ENCODE measurements around the gene SRPRB. TPM values are rescaled to one million over a fixed set of nuclear protein-coding genes. Genes with fewer than 3 reads are reported as not detected.

The SRPRB gene
- polyA plus RNA-seq, 2 donors, result 23.0 to 32.6 TPM

DNA sequence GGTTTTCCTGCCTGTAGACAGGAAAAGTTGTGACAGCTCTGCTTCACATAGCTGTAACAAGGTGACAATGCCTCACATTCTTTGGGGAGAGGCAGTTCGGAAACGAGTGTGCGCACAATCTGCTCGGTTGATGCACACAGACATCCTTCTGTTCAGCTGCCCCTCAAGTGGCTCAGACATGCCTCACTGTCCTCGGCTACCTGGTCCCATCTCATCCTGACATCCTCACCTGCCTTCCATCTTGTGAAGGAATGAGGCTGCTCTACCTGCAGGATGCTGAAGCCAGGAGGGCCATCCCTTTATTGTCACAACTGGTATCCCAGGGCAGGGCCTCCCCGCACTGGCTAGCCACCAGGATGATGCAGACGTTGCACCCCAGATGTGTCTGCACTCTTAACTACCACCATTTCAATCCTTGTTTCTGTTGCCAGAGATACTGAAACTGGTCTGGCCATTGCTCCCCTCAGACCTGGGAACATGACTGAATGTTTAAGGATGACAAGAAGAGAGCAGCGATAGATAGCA is 19.4 kb downstream of the SRPRB start:
- H3K27ac ChIP-seq (ENCODE audit: low read depth in 2 of 2, low read length in 1 of 2), result no peak overlapping the region
- no peak overlapping the region for H3K4me3 ChIP-seq (ENCODE audit: low read depth in 1 of 2, low read length in 2 of 2)
- H3K36me3 ChIP-seq (ENCODE audit: control insufficient read depth in 2 of 2, insufficient read depth in 2 of 2, low read length in 1 of 2), result peaks cover 4 to 21% of the 10 kb centered on the region in 2 donors
- no peaks in the 10 kb centered on the region for H3K9me3 ChIP-seq (ENCODE audit: control insufficient read depth in 2 of 2, insufficient read depth in 1 of 2, low read depth in 1 of 2, low read length in 1 of 2)
- H3K27me3 ChIP-seq (ENCODE audit: control insufficient read depth in 1 of 2, insufficient read depth in 2 of 2, low read length in 2 of 2), result no peaks in the 10 kb centered on the region
- peaks cover 0 to 8% of the 10 kb centered on the region in 2 donors for H3K4me1 ChIP-seq (ENCODE audit: control insufficient read depth in 2 of 2, insufficient read depth in 2 of 2, low read length in 1 of 2)
- 87 to 90% methylated on average over 8 of the region's 8 CpGs for WGBS, 2 donors

DNA sequence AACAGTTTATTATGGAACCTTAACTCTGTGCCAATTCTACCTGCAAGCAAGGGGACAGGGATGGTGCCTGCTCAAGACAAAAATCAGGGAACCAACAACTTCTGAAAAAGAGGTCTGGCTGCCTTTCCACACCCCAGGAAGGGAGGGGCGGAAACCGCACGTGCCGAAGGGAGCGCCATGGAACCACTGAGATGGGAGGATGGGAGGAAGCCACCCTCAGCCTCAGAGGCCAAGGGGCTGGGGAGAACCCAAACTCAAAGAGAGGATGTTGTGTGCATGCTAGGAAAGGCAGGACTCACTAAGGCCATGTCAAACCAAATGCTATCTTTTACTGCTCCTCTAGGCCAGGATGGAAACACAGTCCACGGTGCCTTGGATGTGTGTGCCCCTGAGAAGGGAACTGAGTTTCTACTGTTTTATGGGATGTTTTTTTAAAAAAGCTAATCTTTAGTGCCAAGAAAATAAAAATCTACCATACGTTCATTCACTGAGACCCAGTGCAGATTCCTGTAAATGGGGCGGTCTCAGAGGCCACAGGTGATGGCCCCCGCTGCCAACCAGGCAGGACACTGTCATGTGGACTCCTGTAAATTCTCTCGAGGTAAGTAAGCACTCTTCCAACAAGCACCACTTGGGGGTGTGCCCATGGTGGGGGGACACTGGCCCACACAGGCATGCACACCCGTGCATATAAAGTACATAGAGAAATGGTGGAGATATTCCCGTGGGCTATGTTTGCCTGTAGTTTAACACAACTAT is 20.5 kb downstream of the SRPRB start:
- H3K36me3 ChIP-seq (ENCODE audit: control insufficient read depth in 2 of 2, insufficient read depth in 2 of 2, low read length in 1 of 2), result peaks cover 0 to 17% of the 10 kb centered on the region in 2 donors
- H3K27ac ChIP-seq (ENCODE audit: low read depth in 2 of 2, low read length in 1 of 2), result no peak overlapping the region
- H3K27me3 ChIP-seq (ENCODE audit: control insufficient read depth in 1 of 2, insufficient read depth in 2 of 2, low read length in 2 of 2), result no peaks in the 10 kb centered on the region
- no peak overlapping the region for H3K4me3 ChIP-seq (ENCODE audit: low read depth in 1 of 2, low read length in 2 of 2)
- 86% methylated on average over 12 of the region's 12 CpGs for WGBS, 2 donors
- no peaks in the 10 kb centered on the region for H3K9me3 ChIP-seq (ENCODE audit: control insufficient read depth in 2 of 2, insufficient read depth in 1 of 2, low read depth in 1 of 2, low read length in 1 of 2)
- H3K4me1 ChIP-seq (ENCODE audit: control insufficient read depth in 2 of 2, insufficient read depth in 2 of 2, low read length in 1 of 2), result peaks cover 0 to 4% of the 10 kb centered on the region in 2 donors

DNA sequence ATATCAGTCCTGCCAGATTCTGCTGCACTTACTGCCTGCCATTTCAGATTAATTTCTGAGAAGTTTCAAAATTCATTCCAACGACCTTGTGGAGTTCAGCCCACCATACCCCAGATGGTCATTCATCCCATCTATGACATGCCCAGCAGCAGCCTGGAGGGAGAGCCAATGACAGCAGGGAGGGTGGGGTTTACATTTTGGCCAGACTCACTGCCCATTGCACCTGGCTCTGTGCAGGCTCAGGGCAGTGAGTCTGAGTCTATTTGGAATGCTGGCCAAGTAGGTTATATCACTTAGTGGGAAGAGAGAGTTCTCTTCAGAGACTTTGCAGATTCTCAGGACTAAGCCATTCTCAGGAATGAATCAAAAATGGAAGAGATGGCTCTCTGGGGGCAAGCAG is 21.5 kb downstream of the SRPRB start:
- H3K27me3 ChIP-seq (ENCODE audit: control insufficient read depth in 1 of 2, insufficient read depth in 2 of 2, low read length in 2 of 2), result no peaks in the 10 kb centered on the region
- H3K36me3 ChIP-seq (ENCODE audit: control insufficient read depth in 2 of 2, insufficient read depth in 2 of 2, low read length in 1 of 2), result peaks cover 0 to 14% of the 10 kb centered on the region in 2 donors
- H3K4me1 ChIP-seq (ENCODE audit: control insufficient read depth in 2 of 2, insufficient read depth in 2 of 2, low read length in 1 of 2), result no peaks in the 10 kb centered on the region
- no peaks in the 10 kb centered on the region for H3K9me3 ChIP-seq (ENCODE audit: control insufficient read depth in 2 of 2, insufficient read depth in 1 of 2, low read depth in 1 of 2, low read length in 1 of 2)
- WGBS, 2 donors, result 16 to 30% methylated on average over 1 of the region's 1 CpG
- no peak overlapping the region for H3K4me3 ChIP-seq (ENCODE audit: low read depth in 1 of 2, low read length in 2 of 2)
- H3K27ac ChIP-seq (ENCODE audit: low read depth in 2 of 2, low read length in 1 of 2), result no peak overlapping the region

DNA sequence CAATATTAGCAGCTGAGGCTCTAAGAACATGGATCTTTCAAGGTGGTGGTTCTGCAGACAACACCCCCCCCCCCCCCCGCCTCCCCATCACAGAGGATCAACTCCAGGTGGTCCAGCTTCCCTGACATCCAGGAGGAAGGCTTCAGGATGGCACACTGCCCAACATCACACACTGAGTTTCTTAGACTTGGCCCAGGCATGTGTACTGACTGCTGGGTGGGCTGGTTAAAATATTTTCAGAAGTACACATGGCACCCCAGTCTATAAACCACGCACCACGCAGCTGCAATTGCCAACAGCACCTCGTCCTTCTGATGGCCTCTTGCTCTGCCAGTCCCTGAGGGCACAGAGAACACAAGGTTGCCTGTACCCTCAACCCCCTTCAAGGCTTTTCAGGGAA is 22.1 kb downstream of the SRPRB start:
- no peaks in the 10 kb centered on the region for H3K9me3 ChIP-seq (ENCODE audit: control insufficient read depth in 2 of 2, insufficient read depth in 1 of 2, low read depth in 1 of 2, low read length in 1 of 2)
- H3K4me1 ChIP-seq (ENCODE audit: control insufficient read depth in 2 of 2, insufficient read depth in 2 of 2, low read length in 1 of 2), result no peaks in the 10 kb centered on the region
- H3K27ac ChIP-seq (ENCODE audit: low read depth in 2 of 2, low read length in 1 of 2), result no peak overlapping the region
- no peaks in the 10 kb centered on the region for H3K27me3 ChIP-seq (ENCODE audit: control insufficient read depth in 1 of 2, insufficient read depth in 2 of 2, low read length in 2 of 2)
- no peak overlapping the region for H3K4me3 ChIP-seq (ENCODE audit: low read depth in 1 of 2, low read length in 2 of 2)
- 79 to 87% methylated on average over 4 of the region's 4 CpGs for WGBS, 2 donors
- H3K36me3 ChIP-seq (ENCODE audit: control insufficient read depth in 2 of 2, insufficient read depth in 2 of 2, low read length in 1 of 2), result peaks cover 0 to 14% of the 10 kb centered on the region in 2 donors

DNA sequence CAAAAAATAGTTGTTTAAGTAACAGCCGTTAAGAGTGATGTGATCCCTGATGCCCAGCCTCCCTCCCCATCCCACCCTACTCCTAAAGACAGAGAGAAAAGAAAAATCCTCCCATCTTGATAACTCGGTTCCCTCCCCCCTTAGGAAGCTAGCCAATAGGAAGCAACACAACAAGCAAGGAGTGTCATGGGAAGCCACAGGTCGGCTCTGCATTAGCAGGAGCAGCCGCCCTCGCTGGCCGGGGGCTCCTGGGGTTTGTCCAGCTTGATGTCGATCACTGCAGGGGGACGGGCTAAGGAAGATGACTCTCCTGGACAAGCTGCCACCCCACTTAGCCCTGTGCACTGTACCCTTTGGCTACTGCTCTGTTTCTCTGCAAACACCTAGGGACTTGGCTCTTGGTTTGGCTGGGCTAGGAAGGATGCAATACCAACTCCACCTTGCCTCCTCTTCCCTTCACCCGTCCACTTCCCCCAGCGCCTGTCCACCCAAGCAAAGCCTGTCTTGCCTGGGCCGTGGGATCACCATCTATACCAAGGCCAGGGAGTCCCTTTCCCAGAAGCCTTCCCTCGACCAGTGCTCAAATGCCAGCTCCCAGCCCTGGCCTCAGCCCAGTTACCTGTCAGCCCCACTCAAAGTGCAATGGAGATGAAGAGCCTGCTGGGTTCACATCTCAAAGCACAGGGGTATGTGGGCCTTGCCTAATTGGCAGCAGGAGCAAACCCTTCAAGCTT is 23.1 kb downstream of the SRPRB start:
- no peak overlapping the region for H3K27ac ChIP-seq (ENCODE audit: low read depth in 2 of 2, low read length in 1 of 2)
- H3K9me3 ChIP-seq (ENCODE audit: control insufficient read depth in 2 of 2, insufficient read depth in 1 of 2, low read depth in 1 of 2, low read length in 1 of 2), result no peaks in the 10 kb centered on the region
- H3K27me3 ChIP-seq (ENCODE audit: control insufficient read depth in 1 of 2, insufficient read depth in 2 of 2, low read length in 2 of 2), result no peaks in the 10 kb centered on the region
- no peak overlapping the region for H3K4me3 ChIP-seq (ENCODE audit: low read depth in 1 of 2, low read length in 2 of 2)
- H3K36me3 ChIP-seq (ENCODE audit: control insufficient read depth in 2 of 2, insufficient read depth in 2 of 2, low read length in 1 of 2), result peaks cover 0 to 12% of the 10 kb centered on the region in 2 donors
- 77 to 80% methylated on average over 12 of the region's 12 CpGs for WGBS, 2 donors
- no peaks in the 10 kb centered on the region for H3K4me1 ChIP-seq (ENCODE audit: control insufficient read depth in 2 of 2, insufficient read depth in 2 of 2, low read length in 1 of 2)

DNA sequence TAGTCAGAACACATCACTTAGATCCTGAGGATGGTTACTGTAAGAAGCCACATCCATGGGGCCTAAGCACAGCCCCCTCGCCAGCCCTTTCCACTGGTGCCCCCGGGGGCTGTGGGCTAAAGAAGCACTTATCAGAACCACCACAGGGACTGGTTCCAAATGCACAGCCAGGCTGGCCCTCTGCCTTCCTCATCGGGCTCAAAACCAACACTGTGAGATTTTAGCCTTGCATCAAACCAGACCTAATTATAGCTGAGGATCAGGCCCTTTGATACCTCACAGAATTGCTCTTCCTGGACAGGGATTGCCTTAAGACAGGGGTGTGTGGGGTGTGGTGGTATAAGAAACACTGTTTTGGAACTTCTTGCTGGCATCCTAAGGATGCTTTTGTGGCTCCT is 23.7 kb downstream of the SRPRB start:
- no peaks in the 10 kb centered on the region for H3K27me3 ChIP-seq (ENCODE audit: control insufficient read depth in 1 of 2, insufficient read depth in 2 of 2, low read length in 2 of 2)
- H3K9me3 ChIP-seq (ENCODE audit: control insufficient read depth in 2 of 2, insufficient read depth in 1 of 2, low read depth in 1 of 2, low read length in 1 of 2), result no peaks in the 10 kb centered on the region
- no peak overlapping the region for H3K27ac ChIP-seq (ENCODE audit: low read depth in 2 of 2, low read length in 1 of 2)
- H3K4me1 ChIP-seq (ENCODE audit: control insufficient read depth in 2 of 2, insufficient read depth in 2 of 2, low read length in 1 of 2), result no peaks in the 10 kb centered on the region
- 66 to 75% methylated on average over 3 of the region's 3 CpGs for WGBS, 2 donors
- H3K36me3 ChIP-seq (ENCODE audit: control insufficient read depth in 2 of 2, insufficient read depth in 2 of 2, low read length in 1 of 2), result peaks cover 0 to 10% of the 10 kb centered on the region in 2 donors
- no peak overlapping the region for H3K4me3 ChIP-seq (ENCODE audit: low read depth in 1 of 2, low read length in 2 of 2)

DNA sequence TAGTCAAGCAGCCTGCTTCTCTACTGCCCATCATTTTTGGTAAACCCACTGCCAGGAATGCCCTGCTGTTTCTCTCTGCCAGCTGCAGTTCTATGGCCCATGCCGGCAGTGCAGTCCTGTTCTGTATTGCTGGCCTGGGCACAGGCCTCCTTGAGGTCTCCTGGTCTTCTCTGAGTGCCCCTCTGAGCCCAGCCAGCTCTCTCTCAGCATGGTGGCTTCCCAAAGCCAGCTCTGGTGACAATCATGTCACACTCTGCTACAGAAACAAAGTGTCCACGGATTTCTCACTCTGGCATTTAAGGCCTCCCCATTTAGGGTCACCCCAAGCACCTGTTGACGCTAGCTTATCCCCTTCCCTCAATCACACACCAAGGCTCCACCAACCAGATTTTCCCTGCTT is 24.5 kb downstream of the SRPRB start:
- Histone ChIP-seq H3K27ac (ENCODE audit: low read depth in 2 of 2, low read length in 1 of 2) (no peak overlapping the region), H3K27me3 (ENCODE audit: control insufficient read depth in 1 of 2, insufficient read depth in 2 of 2, low read length in 2 of 2) (no peaks in the 10 kb centered on the region), H3K4me3 (ENCODE audit: low read depth in 1 of 2, low read length in 2 of 2) (no peak overlapping the region), H3K9me3 (ENCODE audit: control insufficient read depth in 2 of 2, insufficient read depth in 1 of 2, low read depth in 1 of 2, low read length in 1 of 2) (no peaks in the 10 kb centered on the region), H3K4me1 (ENCODE audit: control insufficient read depth in 2 of 2, insufficient read depth in 2 of 2, low read length in 1 of 2) (no peaks in the 10 kb centered on the region), H3K36me3 (ENCODE audit: control insufficient read depth in 2 of 2, insufficient read depth in 2 of 2, low read length in 1 of 2) (peaks cover 0 to 3% of the 10 kb centered on the region in 2 donors)
- 83 to 90% methylated on average over 3 of the region's 3 CpGs for WGBS, 2 donors

DNA sequence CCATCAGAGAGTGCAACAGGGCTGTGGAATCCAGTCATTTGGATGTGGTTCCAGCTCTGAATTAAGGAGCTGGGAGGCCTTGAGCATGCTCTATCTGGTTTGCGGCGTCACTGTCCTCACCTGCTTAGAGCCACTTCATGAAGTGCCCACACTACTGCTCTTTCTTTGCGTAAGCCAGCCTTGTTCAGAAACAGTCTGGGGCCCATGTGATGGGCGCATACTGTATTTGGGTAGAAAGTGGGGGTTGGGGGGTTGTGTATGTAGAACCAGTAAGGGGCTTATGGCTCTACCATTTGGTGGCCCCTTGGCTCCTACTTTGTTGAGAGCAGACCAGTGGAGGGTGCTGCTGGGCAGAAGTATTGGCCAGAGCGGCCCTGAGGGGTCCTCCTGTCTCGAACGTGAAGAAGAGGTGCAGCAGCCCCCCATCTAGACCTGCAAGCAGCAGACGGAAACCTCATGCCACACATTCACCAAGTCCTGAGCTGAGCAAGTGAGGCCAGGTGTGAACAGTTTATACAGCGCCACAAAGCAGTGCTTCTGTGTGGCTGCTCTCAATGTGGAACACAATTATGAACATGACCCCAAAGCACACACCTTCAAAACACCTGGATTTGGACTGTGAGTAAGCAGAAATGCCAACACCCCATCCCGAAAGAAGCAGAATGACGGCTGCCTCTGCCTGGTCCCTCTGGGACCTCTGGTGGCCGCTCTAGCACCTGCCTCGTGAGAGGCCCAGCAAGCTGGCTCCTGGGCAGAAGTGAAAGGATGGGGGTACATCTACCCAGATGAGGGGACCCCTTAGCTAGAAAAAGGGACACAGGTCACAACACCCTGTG is 26.6 kb downstream of the SRPRB start:
- WGBS, 2 donors, result 79 to 80% methylated on average over 13 of the region's 13 CpGs
- Histone ChIP-seq H3K27me3 (ENCODE audit: control insufficient read depth in 1 of 2, insufficient read depth in 2 of 2, low read length in 2 of 2) (no peaks in the 10 kb centered on the region), H3K4me3 (ENCODE audit: low read depth in 1 of 2, low read length in 2 of 2) (no peak overlapping the region), H3K4me1 (ENCODE audit: control insufficient read depth in 2 of 2, insufficient read depth in 2 of 2, low read length in 1 of 2) (no peaks in the 10 kb centered on the region), H3K9me3 (ENCODE audit: control insufficient read depth in 2 of 2, insufficient read depth in 1 of 2, low read depth in 1 of 2, low read length in 1 of 2) (no peaks in the 10 kb centered on the region), H3K36me3 (ENCODE audit: control insufficient read depth in 2 of 2, insufficient read depth in 2 of 2, low read length in 1 of 2) (no peaks in the 10 kb centered on the region), H3K27ac (ENCODE audit: low read depth in 2 of 2, low read length in 1 of 2) (no peak overlapping the region)

DNA sequence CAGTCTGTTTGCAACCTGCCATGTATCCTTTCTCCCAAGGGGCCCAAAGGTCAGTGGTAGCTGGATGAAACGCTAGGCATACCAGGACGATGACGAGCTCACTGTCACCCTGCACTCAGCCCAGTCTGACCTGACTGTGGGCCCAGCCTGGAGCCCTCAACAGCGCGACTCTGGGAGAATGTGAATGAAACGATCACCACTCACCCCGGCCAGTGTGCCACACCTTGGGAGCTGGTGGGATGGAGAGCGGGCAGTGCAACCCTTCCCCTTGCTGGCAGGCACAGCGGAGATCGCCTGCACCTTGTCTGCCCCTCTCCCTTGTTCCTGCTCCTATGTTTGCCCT is 27.2 kb downstream of the SRPRB start:
- no peaks in the 10 kb centered on the region for H3K36me3 ChIP-seq (ENCODE audit: control insufficient read depth in 2 of 2, insufficient read depth in 2 of 2, low read length in 1 of 2)
- WGBS, 2 donors, result 94 to 95% methylated on average over 10 of the region's 10 CpGs
- H3K27me3 ChIP-seq (ENCODE audit: control insufficient read depth in 1 of 2, insufficient read depth in 2 of 2, low read length in 2 of 2), result no peaks in the 10 kb centered on the region

More for the DNA sequence above, 27.2 kb downstream of the SRPRB start:
- Histone ChIP-seq H3K27ac (ENCODE audit: low read depth in 2 of 2, low read length in 1 of 2) (no peak overlapping the region), H3K9me3 (ENCODE audit: control insufficient read depth in 2 of 2, insufficient read depth in 1 of 2, low read depth in 1 of 2, low read length in 1 of 2) (no peaks in the 10 kb centered on the region), H3K4me1 (ENCODE audit: control insufficient read depth in 2 of 2, insufficient read depth in 2 of 2, low read length in 1 of 2) (no peaks in the 10 kb centered on the region), H3K4me3 (ENCODE audit: low read depth in 1 of 2, low read length in 2 of 2) (no peak overlapping the region)
